Astrocyte (in vitro differentiated cells and primary cell): ENCODE results near the gene GAB2. TPM values are rescaled to one million over a fixed set of nuclear protein-coding genes. Genes with fewer than 3 reads are reported as not detected.

Source experiments
- DNase-seq: peaks from one replicate; pipeline ENCODE4 v3.0.0-alpha.2; 2010; ENCODE audit warnings: low read depth
- FAIRE-seq: peaks from 2 replicates; lab custom pipeline; 2011; peaks lifted over from hg19 to GRCh38; lab: Jason Lieb, UNC
- H2AFZ ChIP-seq: 2 replicates; pipeline ENCODE4 v1.6.0; 2012; ENCODE audit warnings: low read depth, low read length, inconsistent platforms
- H3K27ac ChIP-seq: 2 replicates; pipeline ENCODE4 v1.5.1; 2011; ENCODE audit warnings: low read depth, low read length, inconsistent platforms
- H3K27me3 ChIP-seq: 2 replicates; pipeline ENCODE4 v1.6.0; 2011; ENCODE audit warnings: low read length, inconsistent platforms; ENCODE audit not compliant: insufficient read depth
- H3K36me3 ChIP-seq: 2 replicates; pipeline ENCODE4 v1.5.1; 2011; ENCODE audit warnings: low read length, inconsistent platforms; ENCODE audit not compliant: insufficient read depth
- H3K4me1 ChIP-seq: 2 replicates; pipeline ENCODE4 v1.5.1; 2011; ENCODE audit warnings: low read length, inconsistent platforms; ENCODE audit not compliant: insufficient read depth
- H3K4me2 ChIP-seq: 2 replicates; pipeline ENCODE4 v1.6.0; 2012; ENCODE audit warnings: low read length, inconsistent platforms
- H3K4me3 ChIP-seq: 2 replicates; pipeline ENCODE4 v1.5.1; 2011; ENCODE audit warnings: low read depth, mild to moderate bottlenecking, low read length, inconsistent platforms; ENCODE audit not compliant: insufficient read depth
- H3K79me2 ChIP-seq: 2 replicates; pipeline ENCODE4 v1.6.0; 2012; ENCODE audit warnings: mild to moderate bottlenecking, low read length, inconsistent platforms; ENCODE audit not compliant: insufficient read depth
- H3K9ac ChIP-seq: 2 replicates; pipeline ENCODE4 v1.6.0; 2012; ENCODE audit warnings: mild to moderate bottlenecking, low read length, inconsistent platforms
- H3K9me3 ChIP-seq: 2 replicates; pipeline ENCODE4 v1.5.1; 2012; ENCODE audit warnings: low read depth, mild to moderate bottlenecking, low read length, inconsistent platforms; ENCODE audit not compliant: insufficient read depth
- H4K20me1 ChIP-seq: 2 replicates; pipeline ENCODE4 v1.6.0; 2012; ENCODE audit warnings: low read length, inconsistent platforms; ENCODE audit not compliant: insufficient read depth
- H3K27ac Mint-ChIP-seq: one replicate; pipeline ENCODE4 v1.8.0; 2021; ENCODE audit warnings: mild to moderate bottlenecking, mixed read lengths; ENCODE audit not compliant: unreplicated experiment
- H3K27me3 Mint-ChIP-seq: one replicate; pipeline ENCODE4 v1.8.0; 2021; ENCODE audit warnings: low read depth, mixed read lengths; ENCODE audit not compliant: unreplicated experiment
- H3K36me3 Mint-ChIP-seq: one replicate; pipeline ENCODE4 v1.8.0; 2021; ENCODE audit warnings: low read depth, mixed read lengths; ENCODE audit not compliant: unreplicated experiment
- H3K4me1 Mint-ChIP-seq: one replicate; pipeline ENCODE4 v1.8.0; 2021; ENCODE audit warnings: low read depth, mixed read lengths; ENCODE audit not compliant: unreplicated experiment
- H3K4me3 Mint-ChIP-seq: one replicate; pipeline ENCODE4 v1.8.0; 2021; ENCODE audit warnings: mild to moderate bottlenecking, moderate library complexity, mixed read lengths; ENCODE audit not compliant: unreplicated experiment
- H3K9me3 Mint-ChIP-seq: one replicate; pipeline ENCODE4 v1.8.0; 2021; ENCODE audit warnings: mild to moderate bottlenecking, mixed read lengths; ENCODE audit not compliant: unreplicated experiment
- EZH2 ChIP-seq: IDR thresholded peaks from 2 replicates; pipeline ENCODE4 v1.6.1; 2012; ENCODE audit warnings: mild to moderate bottlenecking, low read length, inconsistent platforms; ENCODE audit not compliant: insufficient read depth
- total RNA-seq: library from RNA; stranded (reverse); gene quantifications from 2 replicates; pipeline ENCODE4 v1.2.1, GENCODE V29; 2021
- TF ChIP-seq, protein P1 (sequence below): IDR thresholded peaks from 2 replicates; pipeline ENCODE4 v1.5.1; 2011; ENCODE audit warnings: low read depth, mild to moderate bottlenecking, inconsistent platforms, low read length, moderate library complexity; ENCODE audit not compliant: insufficient read depth

The GAB2 gene
- total RNA-seq, 1 donor from 2014 or later: 18.2 TPM

DNA sequence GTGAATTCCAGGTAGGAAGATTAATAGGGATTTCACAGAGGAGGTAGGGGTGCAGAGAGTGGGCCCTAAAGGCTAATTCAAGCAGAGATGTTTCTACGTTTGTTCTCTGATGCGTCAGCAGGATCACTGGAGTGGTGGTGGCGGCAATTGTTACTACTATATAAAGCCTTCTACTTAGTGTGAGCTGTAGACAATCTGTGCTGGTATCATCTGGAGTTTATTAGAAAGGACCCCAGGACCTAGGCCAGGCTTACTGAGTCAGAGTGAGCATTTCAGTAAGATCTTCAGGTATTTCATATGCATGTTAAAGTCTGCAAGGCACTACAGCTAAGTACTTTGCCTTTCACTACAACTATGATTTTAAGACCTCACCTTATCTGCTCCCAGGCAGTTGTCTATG lies 169.4 kb downstream of the GAB2 start:
- Histone ChIP-seq H3K27ac (no peak overlapping the region), H3K9me3 (no peaks in the 10 kb centered on the region), H3K36me3 (no peaks in the 10 kb centered on the region), H3K27me3 (no peaks in the 10 kb centered on the region), H3K4me2 (no peak overlapping the region), H3K4me3 (no peak overlapping the region), H2AFZ (no peak overlapping the region), H3K9ac (no peak overlapping the region), H3K79me2 (no peaks in the 10 kb centered on the region), H4K20me1 (no peaks in the 10 kb centered on the region), H3K4me1 (peaks cover 14% of the 10 kb centered on the region)
- no peak for FAIRE-seq
- no peak for TF ChIP-seq EZH2
- TF ChIP-seq, protein P1, sequence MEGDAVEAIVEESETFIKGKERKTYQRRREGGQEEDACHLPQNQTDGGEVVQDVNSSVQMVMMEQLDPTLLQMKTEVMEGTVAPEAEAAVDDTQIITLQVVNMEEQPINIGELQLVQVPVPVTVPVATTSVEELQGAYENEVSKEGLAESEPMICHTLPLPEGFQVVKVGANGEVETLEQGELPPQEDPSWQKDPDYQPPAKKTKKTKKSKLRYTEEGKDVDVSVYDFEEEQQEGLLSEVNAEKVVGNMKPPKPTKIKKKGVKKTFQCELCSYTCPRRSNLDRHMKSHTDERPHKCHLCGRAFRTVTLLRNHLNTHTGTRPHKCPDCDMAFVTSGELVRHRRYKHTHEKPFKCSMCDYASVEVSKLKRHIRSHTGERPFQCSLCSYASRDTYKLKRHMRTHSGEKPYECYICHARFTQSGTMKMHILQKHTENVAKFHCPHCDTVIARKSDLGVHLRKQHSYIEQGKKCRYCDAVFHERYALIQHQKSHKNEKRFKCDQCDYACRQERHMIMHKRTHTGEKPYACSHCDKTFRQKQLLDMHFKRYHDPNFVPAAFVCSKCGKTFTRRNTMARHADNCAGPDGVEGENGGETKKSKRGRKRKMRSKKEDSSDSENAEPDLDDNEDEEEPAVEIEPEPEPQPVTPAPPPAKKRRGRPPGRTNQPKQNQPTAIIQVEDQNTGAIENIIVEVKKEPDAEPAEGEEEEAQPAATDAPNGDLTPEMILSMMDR: no peak
- H3K27me3 Mint-ChIP-seq: no peaks in the 10 kb centered on the region
- H3K4me1 Mint-ChIP-seq: peaks cover 8% of the 10 kb centered on the region
- H3K36me3 Mint-ChIP-seq: peaks cover 18% of the 10 kb centered on the region
- DNase-seq: no peak
- no peak overlapping the region for H3K4me3 Mint-ChIP-seq
- H3K27ac Mint-ChIP-seq: no peak overlapping the region
- H3K9me3 Mint-ChIP-seq: no peaks in the 10 kb centered on the region

DNA sequence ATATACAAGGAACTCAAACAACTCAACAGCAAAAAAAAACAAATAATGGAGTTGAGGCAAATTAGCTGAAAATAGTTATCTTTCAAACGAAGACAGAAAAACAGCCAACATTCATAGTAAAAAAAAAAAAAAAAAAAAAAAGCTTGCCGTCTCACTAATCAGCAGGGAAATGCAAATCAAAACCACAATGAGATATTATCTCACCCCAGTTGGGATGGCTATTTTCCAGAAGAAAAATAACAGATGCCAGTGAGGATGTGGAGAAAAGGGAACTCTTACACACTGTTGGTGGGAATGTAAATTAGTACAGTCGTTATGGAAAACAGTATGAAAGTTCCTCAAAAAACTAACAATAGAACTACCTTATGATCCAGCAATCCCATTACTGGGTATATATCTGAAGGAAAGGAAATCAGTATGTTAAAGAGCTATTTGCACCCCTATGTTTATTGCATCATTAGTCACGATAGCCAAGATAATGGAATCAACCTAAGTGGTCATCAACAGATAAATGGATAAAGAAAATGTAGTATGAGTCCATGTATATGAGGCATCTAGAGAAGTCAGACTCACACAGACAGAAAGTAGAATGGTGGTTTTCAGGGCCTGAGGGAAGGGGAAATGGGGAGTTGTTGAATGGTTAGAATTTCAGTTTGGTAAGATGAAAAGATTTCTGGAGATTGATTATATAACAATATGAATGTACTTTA lies 172.9 kb downstream of the GAB2 start:
- Mint-ChIP-seq H3K27me3 (no peaks in the 10 kb centered on the region), H3K9me3 (peaks cover 6% of the 10 kb centered on the region), H3K4me1 (no peaks in the 10 kb centered on the region), H3K27ac (no peak overlapping the region), H3K36me3 (peaks cover 29% of the 10 kb centered on the region), H3K4me3 (no peak overlapping the region)
- TF ChIP-seq, protein P1: no peak
- no peak for TF ChIP-seq EZH2
- peaks cover 3% of the 10 kb centered on the region for H3K4me1 ChIP-seq
- H3K27me3 ChIP-seq: no peaks in the 10 kb centered on the region
- H3K4me2 ChIP-seq: peak overlapping the region; percentile 49
- H3K9me3 ChIP-seq: peaks cover 5% of the 10 kb centered on the region
- H3K9ac ChIP-seq: no peak overlapping the region
- no peak overlapping the region for H2AFZ ChIP-seq
- H3K27ac ChIP-seq: no peak overlapping the region
- H3K36me3 ChIP-seq: peaks cover 3% of the 10 kb centered on the region
- H3K79me2 ChIP-seq: no peaks in the 10 kb centered on the region
- peak; percentile 77 for DNase-seq
- FAIRE-seq: no peak
- H4K20me1 ChIP-seq: no peaks in the 10 kb centered on the region
- H3K4me3 ChIP-seq: no peak overlapping the region

DNA sequence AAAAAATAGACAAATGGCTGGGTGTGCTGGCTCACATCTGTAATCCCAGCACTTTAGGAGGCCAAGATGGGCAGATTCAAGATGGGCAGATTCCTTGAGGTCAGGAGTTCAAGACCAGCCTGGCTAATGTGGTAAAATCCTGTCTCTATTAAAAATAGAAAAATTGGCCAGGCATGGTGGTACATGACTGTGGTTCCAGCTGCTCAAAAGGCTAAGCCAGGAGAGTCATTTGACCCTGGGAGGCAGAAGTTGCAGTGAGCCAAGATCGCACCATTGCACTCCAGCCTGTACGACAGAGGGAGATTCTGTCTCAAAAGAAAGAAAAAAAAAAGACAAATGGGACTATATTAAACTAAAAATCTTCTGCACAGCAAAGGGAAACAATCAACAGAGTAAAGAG lies 173.5 kb downstream of the GAB2 start:
- Histone ChIP-seq H2AFZ (no peak overlapping the region), H3K27me3 (no peaks in the 10 kb centered on the region), H3K9ac (no peak overlapping the region), H3K9me3 (peaks cover 5% of the 10 kb centered on the region), H4K20me1 (no peaks in the 10 kb centered on the region), H3K36me3 (peaks cover 3% of the 10 kb centered on the region), H3K4me2 (peak overlapping the region; percentile 49), H3K4me1 (peaks cover 3% of the 10 kb centered on the region), H3K79me2 (no peaks in the 10 kb centered on the region), H3K4me3 (no peak overlapping the region), H3K27ac (no peak overlapping the region)
- DNase-seq (peak; percentile 46), FAIRE-seq (no peak)
- H3K27me3 Mint-ChIP-seq: no peaks in the 10 kb centered on the region
- peaks cover 33% of the 10 kb centered on the region for H3K36me3 Mint-ChIP-seq
- TF ChIP-seq, protein P1: no peak
- TF ChIP-seq EZH2: no peak
- no peaks in the 10 kb centered on the region for H3K4me1 Mint-ChIP-seq
- peaks cover 6% of the 10 kb centered on the region for H3K9me3 Mint-ChIP-seq
- no peak overlapping the region for H3K27ac Mint-ChIP-seq
- H3K4me3 Mint-ChIP-seq: no peak overlapping the region
